AG09309 (cell line): Measurements from ENCODE around the gene MYO1B.

Experiments used
- DNase-seq: peaks from one replicate; pipeline ENCODE4 v3.0.0-alpha.2; 2010; ENCODE audit warnings: low read depth
- H3K4me3 ChIP-seq: 2 replicates; pipeline ENCODE4 v1.5.1; 2011; ENCODE audit warnings: mild to moderate bottlenecking, low read depth, low read length, moderate library complexity; ENCODE audit not compliant: control insufficient read depth
- CTCF ChIP-seq: IDR thresholded peaks from 2 replicates; pipeline ENCODE4 v1.5.1; 2011; ENCODE audit warnings: mild to moderate bottlenecking, low read depth, low read length, inconsistent platforms; ENCODE audit not compliant: insufficient read depth, control insufficient read depth; ENCODE audit errors: missing control alignments

Gene MYO1B

GRCh38 chr2:191328150-191328809 lies 83.1 kb downstream of the MYO1B start:
- TF ChIP-seq CTCF = no peak
- no peak for DNase-seq
- H3K4me3 ChIP-seq = no peak overlapping the region

- no peak for TF ChIP-seq CTCF
- no peak for DNase-seq
- no peak overlapping the region for H3K4me3 ChIP-seq
Measured at GRCh38 chr2:191329841-191330240, 84.6 kb downstream of the MYO1B start.

GRCh38 chr2:191333911-191334357 lies 88.7 kb downstream of the MYO1B start:
- no peak for TF ChIP-seq CTCF
- H3K4me3 ChIP-seq = no peak overlapping the region
- peak; percentile 92 for DNase-seq

GRCh38 chr2:191335875-191336464 lies 90.8 kb downstream of the MYO1B start:
- TF ChIP-seq CTCF = no peak
- H3K4me3 ChIP-seq = no peak overlapping the region
- DNase-seq = no peak

GRCh38 chr2:191341436-191341835 lies 96.2 kb downstream of the MYO1B start:
- TF ChIP-seq CTCF = no peak
- no peak overlapping the region for H3K4me3 ChIP-seq
- no peak for DNase-seq

- no peak for DNase-seq
- no peak for TF ChIP-seq CTCF
- no peak overlapping the region for H3K4me3 ChIP-seq
Measured at GRCh38 chr2:191343796-191344338, 98.7 kb downstream of the MYO1B start.
